Large intestine (tissue), 3 donors: ENCODE results near the gene CLMP. TPM values are rescaled to one million over a fixed set of nuclear protein-coding genes. Genes with fewer than 3 reads are reported as not detected.
"Not testable (repeated sequence)": the region's sequence is repeated elsewhere in the genome, so short reads cannot be mapped to it uniquely, and the experiment has no call there.

ENCODE experiments used
- DNase-seq, 2 donors: peaks; one replicate each; pipeline versions ENCODE4 v3.0.0 to v3.0.0-alpha.2; 2013
- H3K27ac ChIP-seq: one replicate; pipeline ENCODE4 v1.5.1; 2013; ENCODE audit warnings: low read length
- H3K27me3 ChIP-seq: 2 replicates; pipeline ENCODE4 v1.6.1; 2013; ENCODE audit warnings: low read length; ENCODE audit not compliant: control insufficient read depth, insufficient read depth
- H3K36me3 ChIP-seq: 2 replicates; pipeline ENCODE4 v1.6.1; 2013; ENCODE audit warnings: low read length; ENCODE audit not compliant: control insufficient read depth, insufficient read depth
- H3K4me1 ChIP-seq: one replicate; pipeline ENCODE4 v1.6.1; 2013; ENCODE audit warnings: low read length; ENCODE audit not compliant: control insufficient read depth, insufficient read depth
- H3K4me3 ChIP-seq: one replicate; pipeline ENCODE4 v1.5.1; 2013; ENCODE audit warnings: low read length
- H3K9me3 ChIP-seq: one replicate; pipeline ENCODE4 v1.6.1; 2013; ENCODE audit warnings: mild to moderate bottlenecking, low read depth, low read length, moderate library complexity; ENCODE audit not compliant: control insufficient read depth
- WGBS: methylation state at CpG from one replicate; pipeline ENCODE4 v1.1.5; 2013; ENCODE audit warnings: low lambda C conversion rate; ENCODE audit not compliant: insufficient coverage; 5-methylcytosine and 5-hydroxymethylcytosine counted together
- polyA plus RNA-seq: library from polyadenylated mRNA; unstranded; fragments of 120-200 nt; gene quantifications from one replicate; pipeline ENCODE4 v1.2.1, GENCODE V29; 2013

Gene CLMP
- polyA plus RNA-seq, 1 donor, result 17.5 TPM

DNA sequence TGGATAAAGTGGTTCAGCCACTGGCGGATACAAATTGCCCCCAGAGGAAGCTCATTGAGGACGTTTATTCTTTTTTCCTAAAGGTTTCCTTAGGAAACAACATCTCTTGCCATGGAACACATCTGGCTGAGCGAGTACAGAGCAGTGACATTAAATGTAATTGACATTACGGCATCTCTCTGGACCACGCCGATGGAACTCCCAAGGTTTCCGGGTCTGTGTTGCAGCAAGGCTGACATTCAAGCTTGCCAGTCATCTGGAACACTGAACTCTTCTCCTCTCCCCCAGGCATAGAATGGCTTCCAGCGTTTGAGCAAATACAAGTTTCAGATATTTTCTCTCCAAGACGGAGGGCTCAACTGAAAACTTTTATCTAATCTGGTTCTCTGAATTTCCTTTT, 42.1 kb downstream of the CLMP start:
- no peaks in the 10 kb centered on the region for H3K27me3 ChIP-seq
- WGBS, result 80% methylated on average over 1 of the region's 9 CpGs
- H3K4me3 ChIP-seq, result no peak overlapping the region
- H3K36me3 ChIP-seq, result no peaks in the 10 kb centered on the region
- no peaks in the 10 kb centered on the region for H3K9me3 ChIP-seq
- no peak overlapping the region for H3K27ac ChIP-seq
- no peak for DNase-seq
- H3K4me1 ChIP-seq, result no peaks in the 10 kb centered on the region

DNA sequence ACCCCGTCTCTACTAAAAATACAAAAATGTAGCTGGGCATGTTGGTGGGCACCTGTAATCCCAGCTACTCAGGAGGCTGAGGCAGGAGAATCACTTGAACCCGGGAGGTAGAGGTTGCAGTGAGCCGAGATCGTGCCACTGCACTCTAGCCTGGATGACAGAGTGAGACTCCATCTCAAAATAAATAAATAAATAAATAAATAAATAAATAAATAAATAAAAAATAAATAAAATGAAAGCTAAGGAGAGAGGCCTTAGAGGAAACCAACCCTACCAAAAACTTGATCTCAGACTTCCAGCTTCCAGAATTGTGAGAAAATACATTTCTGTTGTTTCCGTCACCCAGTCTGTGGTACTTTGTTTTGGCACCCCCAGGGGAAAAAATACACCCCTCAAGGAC, 42.7 kb downstream of the CLMP start:
- H3K4me3 ChIP-seq, H3K4me1 ChIP-seq, H3K36me3 ChIP-seq, H3K27me3 ChIP-seq, DNase-seq, H3K9me3 ChIP-seq, H3K27ac ChIP-seq: not testable (repeated sequence)
- no CpG with 5 or more reads among the region's 5 CpGs for WGBS

DNA sequence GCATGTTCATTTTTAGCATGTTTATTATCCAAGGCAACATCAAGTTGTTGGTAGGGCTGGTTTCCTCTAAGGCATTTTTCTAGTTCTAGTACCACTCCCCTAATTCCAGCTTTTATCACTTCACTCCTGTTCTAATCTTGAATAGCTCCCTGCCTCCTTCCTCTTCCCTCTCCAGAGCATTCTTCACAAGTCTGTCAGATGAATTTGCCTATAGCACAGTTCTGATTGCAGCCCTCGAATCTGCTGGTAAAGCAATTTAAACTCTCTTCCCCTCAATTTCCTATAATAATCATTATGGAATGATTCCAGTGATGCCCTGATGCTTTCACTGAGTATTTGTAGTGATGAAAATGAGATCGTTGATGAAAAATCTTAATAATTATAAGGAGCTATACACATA, 43.3 kb downstream of the CLMP start:
- H3K4me1 ChIP-seq, result no peaks in the 10 kb centered on the region
- no peaks in the 10 kb centered on the region for H3K36me3 ChIP-seq
- no CpG with 5 or more reads among the region's 2 CpGs for WGBS
- DNase-seq, result no peak
- no peak overlapping the region for H3K4me3 ChIP-seq
- no peaks in the 10 kb centered on the region for H3K27me3 ChIP-seq
- H3K9me3 ChIP-seq, result no peaks in the 10 kb centered on the region
- no peak overlapping the region for H3K27ac ChIP-seq

DNA sequence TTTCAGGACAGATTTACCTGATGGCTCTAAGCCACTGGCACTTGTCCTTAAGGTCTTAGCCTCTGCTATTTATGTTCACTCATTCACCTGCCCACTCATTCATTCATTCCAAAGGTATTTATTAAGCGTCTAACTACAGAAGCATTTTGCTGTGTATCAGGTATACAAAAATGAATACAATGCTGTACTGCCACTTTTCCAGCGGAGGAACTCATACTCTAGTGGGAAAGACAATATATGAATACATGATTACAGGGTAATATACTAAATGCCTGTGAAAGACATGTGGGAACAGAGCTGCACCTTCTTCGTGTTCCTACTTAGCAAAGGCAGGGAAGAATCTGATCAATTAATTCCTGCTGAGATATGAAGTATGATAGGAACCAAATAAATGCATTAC, 43.7 kb downstream of the CLMP start:
- no peaks in the 10 kb centered on the region for H3K4me1 ChIP-seq
- 100% methylated on average over 1 of the region's 3 CpGs for WGBS
- H3K4me3 ChIP-seq, result no peak overlapping the region
- no peaks in the 10 kb centered on the region for H3K9me3 ChIP-seq
- no peak for DNase-seq
- H3K27me3 ChIP-seq, result no peaks in the 10 kb centered on the region
- H3K27ac ChIP-seq, result no peak overlapping the region
- no peaks in the 10 kb centered on the region for H3K36me3 ChIP-seq

DNA sequence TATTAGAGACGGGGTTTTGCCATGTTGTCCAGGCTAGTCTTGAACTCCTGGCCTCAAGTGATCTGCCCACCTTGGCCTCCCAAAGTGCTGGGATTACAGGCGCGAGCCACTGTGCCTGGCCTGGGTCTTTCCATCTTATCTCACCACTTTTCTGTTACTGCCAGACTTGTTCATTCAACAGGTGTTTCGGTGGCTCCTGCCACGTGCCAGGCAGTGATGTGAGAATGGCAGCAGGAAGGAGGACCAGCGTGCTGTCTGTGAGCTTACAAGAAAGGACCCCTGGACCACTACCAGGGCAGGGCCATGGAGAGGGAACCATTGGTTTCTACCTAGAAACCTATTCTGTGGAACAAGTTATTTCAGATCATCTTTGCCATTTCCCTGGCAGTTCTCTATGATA, 44.2 kb downstream of the CLMP start:
- Histone ChIP-seq H3K9me3 (no peaks in the 10 kb centered on the region), H3K27me3 (no peaks in the 10 kb centered on the region), H3K4me1 (peaks cover under 1% of the 10 kb centered on the region), H3K27ac (no peak overlapping the region), H3K4me3 (no peak overlapping the region), H3K36me3 (no peaks in the 10 kb centered on the region)
- no CpG with 5 or more reads among the region's 6 CpGs for whole genome bisulfite sequencing
- DNase-seq, result no peak

DNA sequence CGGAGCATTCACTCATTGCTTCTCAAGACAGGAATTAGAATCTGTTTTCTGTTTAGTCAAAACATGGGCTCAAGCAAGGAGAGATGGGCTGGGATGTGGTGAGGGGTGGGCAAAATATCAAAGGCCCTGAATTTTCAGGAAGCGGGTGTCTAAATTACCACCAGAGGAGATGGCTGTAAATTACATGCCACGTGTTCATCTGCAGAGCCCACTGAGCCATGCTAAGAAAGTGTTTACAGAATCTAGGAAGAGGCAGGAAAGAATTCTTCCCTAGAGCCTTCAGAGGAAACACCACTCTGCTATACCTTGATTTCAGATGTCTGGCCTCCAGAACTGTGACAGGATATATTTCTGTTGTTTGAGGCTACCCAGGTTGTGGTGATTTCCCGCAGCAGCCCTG, 46.1 kb downstream of the CLMP start:
- Histone ChIP-seq H3K9me3 (no peaks in the 10 kb centered on the region), H3K27me3 (no peaks in the 10 kb centered on the region), H3K4me3 (no peak overlapping the region), H3K27ac (no peak overlapping the region), H3K4me1 (peaks cover 6% of the 10 kb centered on the region), H3K36me3 (no peaks in the 10 kb centered on the region)
- WGBS, result no CpG with 5 or more reads among the region's 4 CpGs
- no peak for DNase-seq

DNA sequence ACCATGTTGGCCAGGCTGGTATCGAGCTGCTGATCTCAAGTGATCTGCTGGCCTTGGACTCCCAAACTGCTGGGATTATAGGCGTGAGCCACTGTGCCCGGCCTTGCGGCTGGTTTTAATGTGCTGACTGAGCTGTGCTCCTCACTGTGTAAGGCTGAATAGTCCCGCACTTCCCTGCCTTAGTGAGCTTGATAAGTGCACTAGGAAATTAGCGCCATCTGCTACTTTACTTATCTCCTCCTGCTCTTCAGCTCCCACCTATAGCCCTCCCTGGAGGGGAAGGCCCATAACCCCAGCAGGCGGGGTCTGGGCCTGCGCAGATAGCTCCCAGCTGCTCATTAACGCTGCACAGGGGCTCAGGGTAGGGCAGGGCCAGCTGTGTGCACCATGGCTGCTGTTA, 49.4 kb downstream of the CLMP start:
- no CpG with 5 or more reads among the region's 9 CpGs for WGBS
- Histone ChIP-seq H3K36me3 (no peaks in the 10 kb centered on the region), H3K27ac (peak overlapping the region; percentile 66), H3K4me3 (peak overlapping the region; percentile 28), H3K27me3 (no peaks in the 10 kb centered on the region), H3K4me1 (peaks cover 6% of the 10 kb centered on the region), H3K9me3 (no peaks in the 10 kb centered on the region)
- DNase-seq, result peak; percentile 29 to 44

DNA sequence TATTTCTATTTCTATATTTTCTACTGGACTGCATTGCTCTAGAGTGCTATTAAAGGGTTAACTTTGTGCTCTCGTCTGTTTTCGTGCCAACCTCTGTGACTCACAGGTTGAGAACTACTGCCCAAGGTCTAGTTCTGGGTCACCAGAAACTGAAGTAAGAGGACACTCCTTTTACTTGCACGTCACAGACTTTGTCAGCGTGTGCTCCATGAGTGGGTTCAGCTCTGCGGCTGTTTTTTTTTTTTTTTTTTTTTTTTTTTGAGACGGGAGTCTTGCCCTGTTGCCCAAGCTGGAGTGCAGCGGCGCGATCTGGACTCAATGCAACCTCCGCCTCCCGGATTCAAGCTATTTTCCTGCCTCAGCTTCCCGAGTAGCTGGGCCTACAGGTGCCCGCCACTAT, 49.8 kb downstream of the CLMP start:
- Histone ChIP-seq H3K4me3 (peak overlapping the region; percentile 28), H3K27ac (peak overlapping the region; percentile 66), H3K9me3 (no peaks in the 10 kb centered on the region), H3K4me1 (peaks cover 6% of the 10 kb centered on the region), H3K27me3 (no peaks in the 10 kb centered on the region), H3K36me3 (no peaks in the 10 kb centered on the region)
- DNase-seq, result peak; percentile 23 to 54
- 20% methylated on average over 1 of the region's 13 CpGs for WGBS

DNA sequence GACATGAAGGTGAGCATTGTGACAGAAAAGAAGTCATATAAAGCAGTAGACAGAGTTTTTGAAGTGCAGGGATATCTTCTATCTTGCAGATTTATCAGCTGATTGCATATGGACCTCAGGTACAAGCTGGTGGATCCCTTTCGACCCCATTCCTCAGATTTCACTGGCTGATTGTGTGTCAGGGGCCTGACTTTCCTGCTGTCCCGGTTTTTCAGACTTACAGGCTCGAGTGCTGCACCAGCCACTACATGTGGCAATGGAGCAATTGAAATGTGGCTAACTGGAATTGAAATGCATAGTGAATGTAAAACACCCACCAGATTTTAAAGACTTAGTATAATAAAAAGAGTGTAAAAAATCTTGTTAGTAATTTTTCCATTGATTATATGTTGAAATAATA, 50.3 kb downstream of the CLMP start:
- no peak overlapping the region for H3K4me3 ChIP-seq
- no peak for DNase-seq
- no peaks in the 10 kb centered on the region for H3K9me3 ChIP-seq
- no peak overlapping the region for H3K27ac ChIP-seq
- no peaks in the 10 kb centered on the region for H3K27me3 ChIP-seq
- H3K36me3 ChIP-seq, result no peaks in the 10 kb centered on the region
- no CpG with 5 or more reads among the region's 3 CpGs for WGBS
- H3K4me1 ChIP-seq, result peaks cover 6% of the 10 kb centered on the region

DNA sequence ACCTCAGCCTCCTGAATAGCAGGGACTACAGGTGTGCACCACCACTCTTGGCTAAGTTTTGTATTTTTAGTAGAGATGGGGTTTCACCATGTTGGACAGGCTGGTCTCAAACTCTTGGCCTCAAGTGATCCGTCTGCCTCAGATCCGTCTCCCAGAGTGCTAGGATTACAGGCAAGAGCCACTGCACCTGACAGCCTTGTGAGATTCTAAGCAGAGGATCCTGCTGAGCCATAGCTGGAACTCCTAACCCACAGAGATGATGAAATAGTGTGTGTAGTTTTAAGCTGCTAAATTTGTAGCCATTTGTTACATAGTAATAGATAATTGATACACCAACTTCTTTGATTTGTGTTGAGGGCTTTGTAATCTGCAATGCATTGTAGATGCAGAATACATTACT, 51.1 kb downstream of the CLMP start:
- no peak for DNase-seq
- no peaks in the 10 kb centered on the region for H3K9me3 ChIP-seq
- no peak overlapping the region for H3K27ac ChIP-seq
- peaks cover 6% of the 10 kb centered on the region for H3K4me1 ChIP-seq
- WGBS, result no CpG with 5 or more reads among the region's 2 CpGs
- no peak overlapping the region for H3K4me3 ChIP-seq
- H3K36me3 ChIP-seq, result no peaks in the 10 kb centered on the region
- H3K27me3 ChIP-seq, result no peaks in the 10 kb centered on the region

DNA sequence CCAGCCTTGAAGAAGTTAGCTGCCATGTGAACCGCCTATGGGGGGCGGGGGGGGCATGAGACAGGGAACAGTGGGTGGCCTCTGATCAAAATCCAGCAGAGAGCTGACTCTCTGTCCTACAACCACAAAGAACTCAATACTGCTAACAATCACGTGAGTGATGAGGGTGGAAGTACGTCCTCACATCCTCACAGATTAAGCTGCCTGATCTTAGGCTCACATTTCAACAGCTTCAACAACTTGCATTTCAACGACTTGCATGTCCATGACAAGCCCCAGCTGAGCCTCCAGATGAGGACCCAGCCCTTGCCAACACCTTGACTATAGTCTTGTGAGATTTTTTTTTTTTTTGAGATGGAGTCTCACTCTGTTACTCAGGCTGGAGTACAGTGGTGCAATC, 51.6 kb downstream of the CLMP start:
- H3K27ac ChIP-seq, result no peak overlapping the region
- H3K4me3 ChIP-seq, result no peak overlapping the region
- WGBS, result no CpG with 5 or more reads among the region's 5 CpGs
- peaks cover 6% of the 10 kb centered on the region for H3K4me1 ChIP-seq
- H3K36me3 ChIP-seq, result no peaks in the 10 kb centered on the region
- no peaks in the 10 kb centered on the region for H3K27me3 ChIP-seq
- no peaks in the 10 kb centered on the region for H3K9me3 ChIP-seq
- DNase-seq, result no peak
